NOMO-1 (cell line): ENCODE results near the gene CFL2.

ENCODE experiments used
- DNase-seq, 2 experiments: peaks; one replicate each; lab custom pipeline; 2025; ENCODE audit not compliant: unreplicated experiment in 2 of 2; lab: John Stamatoyannopoulos, UW

CFL2 gene

DNA sequence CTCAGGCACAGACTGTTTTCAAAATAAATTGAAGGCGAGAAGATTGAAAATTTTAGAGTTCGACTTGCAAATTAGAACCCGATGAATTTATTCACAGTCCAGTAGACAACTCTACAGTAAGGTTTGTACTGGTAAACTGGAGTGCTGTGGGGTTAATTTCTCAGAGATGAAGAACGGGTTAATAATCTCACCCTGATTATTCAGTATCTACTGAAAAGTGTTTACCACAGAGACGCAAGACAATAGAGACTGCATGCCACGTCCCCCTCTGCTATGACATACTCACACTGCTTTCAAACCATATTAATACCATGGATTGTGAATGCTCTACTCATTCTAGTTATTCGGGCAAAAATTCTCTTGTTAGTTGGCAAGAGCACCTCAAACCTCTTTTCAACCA is 36.1 kb downstream of the CFL2 start:
- no peak for DNase-seq

DNA sequence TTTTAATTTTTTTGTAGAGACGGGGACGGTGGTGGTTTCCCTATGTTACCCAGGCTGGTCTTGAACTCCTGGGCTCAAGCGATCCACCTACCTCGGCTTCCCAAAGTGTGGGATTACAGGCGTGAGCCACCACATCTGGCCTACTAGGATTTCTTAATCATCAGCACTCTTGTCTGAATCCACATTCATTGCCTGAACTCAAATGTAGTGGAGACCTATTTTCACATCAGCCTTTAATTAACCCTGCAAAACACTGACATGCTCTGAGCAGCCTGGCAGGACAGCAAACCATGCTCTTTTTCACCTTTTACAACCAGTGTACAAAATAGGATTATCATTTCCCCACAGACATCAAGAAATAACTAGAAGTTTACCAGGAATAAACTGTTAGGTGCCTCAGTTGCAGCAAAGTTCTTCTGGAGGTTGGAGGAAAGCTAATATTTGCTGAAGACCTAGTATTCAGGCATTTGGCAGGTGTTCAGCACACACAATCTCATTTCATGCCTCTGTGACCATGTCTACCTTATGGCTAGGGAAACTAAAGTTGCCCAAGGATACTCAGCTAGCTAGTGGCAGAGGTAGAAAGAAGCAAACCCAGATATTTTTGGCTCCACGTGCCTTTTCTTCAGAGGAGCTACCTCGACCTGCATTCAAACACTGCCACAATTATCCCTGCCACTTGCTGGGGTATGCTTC is 37.7 kb downstream of the CFL2 start:
- no peak for DNase-seq

DNA sequence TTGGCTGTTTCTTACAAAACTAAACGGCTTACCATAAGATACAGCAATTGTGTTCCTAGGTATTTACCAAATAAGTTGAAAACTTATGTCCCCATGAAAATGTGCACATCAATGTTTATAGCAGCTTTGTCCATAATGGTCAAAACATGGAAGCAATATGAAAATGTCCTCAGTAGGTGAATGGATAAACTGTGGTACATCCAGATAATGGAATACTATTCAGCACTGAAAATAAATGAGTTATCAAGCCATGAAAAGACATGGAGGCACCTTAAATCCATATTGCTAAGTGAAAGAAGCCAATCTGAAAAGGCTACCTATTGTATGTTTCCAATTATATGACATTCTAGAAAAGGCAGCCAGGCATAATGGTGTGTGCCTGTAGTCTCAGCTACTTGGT is 40.7 kb downstream of the CFL2 start:
- no peak for DNase-seq

DNA sequence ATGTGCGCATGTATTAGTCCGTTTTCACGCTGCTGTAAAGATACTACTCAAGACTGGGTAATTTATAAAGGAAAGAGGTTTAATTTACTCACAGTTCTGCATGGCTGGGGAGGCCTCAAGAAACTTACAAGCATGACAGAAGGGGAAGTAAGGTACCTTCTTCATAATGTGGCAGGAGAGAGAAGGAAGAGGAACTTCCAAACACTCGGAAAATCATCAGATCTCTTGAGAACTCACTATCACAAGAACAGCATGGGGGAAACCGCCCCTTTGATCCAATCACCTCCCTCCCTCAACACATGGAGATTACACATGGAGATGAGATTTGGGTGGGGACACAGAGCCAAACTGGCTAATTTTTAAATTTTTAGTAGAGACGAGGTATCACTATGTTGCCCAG is 42.7 kb downstream of the CFL2 start:
- DNase-seq, result no peak

DNA sequence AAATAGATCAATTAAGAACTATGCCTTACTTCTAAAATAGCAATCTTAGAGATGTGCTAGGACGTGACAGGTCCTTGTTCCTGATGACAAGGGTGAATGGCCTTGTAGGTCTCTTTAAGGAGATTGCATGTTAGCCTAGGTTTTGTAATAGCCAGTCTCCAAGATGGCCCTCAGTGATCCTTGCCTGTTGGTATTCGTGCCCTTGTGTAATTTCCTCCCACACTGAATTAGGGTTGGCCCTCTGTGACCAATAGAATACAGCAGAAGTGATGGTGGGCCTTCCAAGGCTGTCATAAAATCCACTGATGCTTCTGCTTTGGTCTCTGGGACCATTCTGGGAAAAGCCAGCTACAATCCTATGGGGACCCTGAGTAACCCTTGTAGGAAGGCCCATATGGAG is 46.3 kb downstream of the CFL2 start:
- peak; percentile 48 to 49 for DNase-seq

DNA sequence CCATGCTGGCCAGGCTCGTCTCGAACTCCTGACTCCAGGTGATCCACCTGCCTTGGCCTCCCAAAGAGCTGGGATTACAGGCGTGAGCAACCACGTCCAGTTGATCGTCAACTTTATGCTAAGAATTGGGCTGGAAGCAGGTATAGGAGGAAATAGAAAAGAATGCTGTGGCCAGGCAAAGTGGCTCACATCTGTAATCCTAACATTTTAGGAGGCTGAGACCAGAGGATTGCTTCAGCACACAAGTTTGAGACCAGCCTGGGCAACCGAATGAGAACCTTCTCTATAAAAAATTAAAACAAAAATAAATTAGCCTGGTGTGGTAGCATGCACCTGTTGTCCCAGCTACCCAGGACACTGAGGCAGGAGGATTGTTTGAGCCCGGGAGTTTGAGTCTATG is 47.4 kb downstream of the CFL2 start:
- DNase-seq, result no peak

DNA sequence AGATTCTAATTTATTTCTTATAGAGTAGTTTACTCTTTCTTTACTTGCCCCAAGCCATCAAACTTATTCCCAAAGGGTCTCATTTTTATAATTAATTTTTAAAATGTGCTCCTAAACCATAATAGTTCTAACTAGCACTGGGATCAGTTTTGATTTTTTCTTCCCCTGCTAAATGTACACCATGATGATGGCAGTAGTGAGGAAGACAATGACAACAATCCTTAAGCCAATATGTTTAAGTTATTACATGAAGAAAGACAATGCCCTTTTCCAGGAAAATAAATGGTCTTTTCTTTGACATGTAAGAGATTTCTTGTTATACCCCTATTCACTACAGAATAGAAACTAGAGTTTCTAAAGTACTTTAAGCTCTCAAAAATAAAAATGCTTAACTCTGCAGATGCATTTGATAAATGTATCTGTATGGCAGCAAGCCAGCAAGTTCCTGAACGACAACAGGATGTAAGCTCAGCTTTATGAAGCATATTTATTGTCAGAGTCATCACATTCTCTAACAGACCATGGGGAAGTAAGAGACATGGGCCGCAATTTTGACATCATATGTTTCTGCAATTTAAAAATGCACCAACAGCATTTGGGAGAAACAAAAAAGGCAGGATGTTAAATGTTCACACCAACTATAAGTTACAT is 48.5 kb downstream of the CFL2 start:
- peak; percentile 48 to 83 for DNase-seq

DNA sequence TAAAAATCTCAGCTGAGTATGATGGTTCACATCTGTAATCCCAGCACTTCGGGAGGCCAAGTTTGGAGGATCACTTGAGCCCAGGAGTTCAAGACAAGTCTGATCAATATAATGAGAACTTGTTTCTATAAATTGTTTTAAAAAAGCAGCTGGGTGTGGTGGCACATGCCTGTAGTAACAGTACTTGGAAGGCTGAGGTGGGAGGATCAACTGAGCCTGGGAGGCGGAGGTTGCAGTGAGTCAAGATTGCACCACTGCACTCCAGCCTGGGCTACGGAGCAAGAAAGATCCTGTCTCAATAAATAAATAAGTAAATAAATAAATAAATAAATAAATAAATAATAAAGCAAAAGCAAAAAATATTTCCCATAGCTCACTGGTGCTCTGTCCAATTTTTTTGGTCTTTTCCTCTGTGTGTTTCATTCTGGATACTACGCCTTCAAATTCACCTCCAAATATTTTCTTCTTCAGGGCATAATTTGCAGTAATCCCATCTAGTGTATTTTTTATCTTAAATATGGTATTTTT is 51.8 kb downstream of the CFL2 start:
- DNase-seq, result no peak

DNA sequence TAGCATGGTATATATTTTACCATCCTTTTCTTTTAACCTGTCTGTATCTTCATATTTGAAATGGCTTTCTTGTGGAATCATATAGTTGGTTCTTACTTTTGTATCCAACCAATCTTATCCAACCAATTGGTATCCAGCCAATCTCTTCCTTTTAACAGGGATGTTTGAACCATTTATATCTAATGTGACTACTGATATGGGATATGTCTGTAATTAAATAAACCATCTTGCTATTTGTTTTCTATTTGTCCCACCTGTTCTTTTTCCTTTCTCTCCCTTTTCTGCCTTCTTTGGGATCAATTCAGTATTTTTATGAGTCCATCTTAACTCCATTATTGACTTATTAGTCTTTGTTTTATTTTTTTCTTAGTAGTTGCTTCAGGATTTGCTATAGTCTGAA is 53.6 kb downstream of the CFL2 start:
- DNase-seq, result no peak
